ENCODE results near the gene AP3B1.

AP3B1 gene

DNA sequence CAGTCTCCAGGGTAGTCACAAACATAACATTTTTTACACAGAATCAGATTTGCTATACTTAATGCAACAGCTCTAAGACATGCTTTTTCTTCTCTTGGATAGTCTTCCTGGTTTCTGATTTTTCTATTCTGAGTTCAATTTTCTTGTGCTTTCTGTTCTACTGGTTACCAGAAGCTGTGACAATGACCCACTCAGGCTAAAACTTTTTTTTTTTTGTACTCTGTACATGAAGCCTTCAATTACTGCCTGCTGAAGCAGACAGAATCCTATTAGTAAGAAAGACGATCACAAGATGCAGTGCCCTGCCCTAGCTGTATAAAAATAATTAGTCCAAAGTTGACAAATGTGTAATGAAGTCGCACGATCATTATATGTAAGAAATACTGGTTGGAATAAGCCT, 287.3 kb downstream of the AP3B1 start:
- no peak overlapping the region for H3K9ac ChIP-seq (ENCODE audit: low read length)
- H3F3A ChIP-seq (ENCODE audit: insufficient read depth, low read length) = no peaks in the 10 kb centered on the region
- no peak overlapping the region for H3K4me2 ChIP-seq (ENCODE audit: low read length)
- no peak overlapping the region for H3K4me3 ChIP-seq (ENCODE audit: low read depth, low read length, poor library complexity, severe bottlenecking)
- no peak overlapping the region for H2AFZ ChIP-seq (ENCODE audit: low read length)
- TF ChIP-seq EZH2 (IDR thresholded peaks at IDR 0.05; ENCODE audit: borderline replicate concordance, low read length) = no peak
- TF ChIP-seq, protein P1, sequence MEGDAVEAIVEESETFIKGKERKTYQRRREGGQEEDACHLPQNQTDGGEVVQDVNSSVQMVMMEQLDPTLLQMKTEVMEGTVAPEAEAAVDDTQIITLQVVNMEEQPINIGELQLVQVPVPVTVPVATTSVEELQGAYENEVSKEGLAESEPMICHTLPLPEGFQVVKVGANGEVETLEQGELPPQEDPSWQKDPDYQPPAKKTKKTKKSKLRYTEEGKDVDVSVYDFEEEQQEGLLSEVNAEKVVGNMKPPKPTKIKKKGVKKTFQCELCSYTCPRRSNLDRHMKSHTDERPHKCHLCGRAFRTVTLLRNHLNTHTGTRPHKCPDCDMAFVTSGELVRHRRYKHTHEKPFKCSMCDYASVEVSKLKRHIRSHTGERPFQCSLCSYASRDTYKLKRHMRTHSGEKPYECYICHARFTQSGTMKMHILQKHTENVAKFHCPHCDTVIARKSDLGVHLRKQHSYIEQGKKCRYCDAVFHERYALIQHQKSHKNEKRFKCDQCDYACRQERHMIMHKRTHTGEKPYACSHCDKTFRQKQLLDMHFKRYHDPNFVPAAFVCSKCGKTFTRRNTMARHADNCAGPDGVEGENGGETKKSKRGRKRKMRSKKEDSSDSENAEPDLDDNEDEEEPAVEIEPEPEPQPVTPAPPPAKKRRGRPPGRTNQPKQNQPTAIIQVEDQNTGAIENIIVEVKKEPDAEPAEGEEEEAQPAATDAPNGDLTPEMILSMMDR (IDR thresholded peaks at IDR 0.05; ENCODE audit: low read length) = no peak
- H3K27ac ChIP-seq (ENCODE audit: low read depth, low read length, poor library complexity, severe bottlenecking) = no peak overlapping the region
- H3K79me2 ChIP-seq (ENCODE audit: insufficient read depth, low read length) = no peaks in the 10 kb centered on the region
- H4K20me1 ChIP-seq (ENCODE audit: insufficient read depth, low read length) = no peaks in the 10 kb centered on the region
- H3K9me2 ChIP-seq (ENCODE audit: low read depth, low read length) = no peaks in the 10 kb centered on the region
- no peaks in the 10 kb centered on the region for H3K27me3 ChIP-seq (ENCODE audit: insufficient read depth, low read length)
- peaks cover 11% of the 10 kb centered on the region for H3K4me1 ChIP-seq (ENCODE audit: insufficient read depth, low read length, severe bottlenecking)
- H3K36me3 ChIP-seq (ENCODE audit: insufficient read depth, low read length) = 0 out of 2 replicates have a peak, but pooled peaks cover 6% of the 10 kb centered on the region
- H3K9me3 ChIP-seq (ENCODE audit: low read length) = no peaks in the 10 kb centered on the region

DNA sequence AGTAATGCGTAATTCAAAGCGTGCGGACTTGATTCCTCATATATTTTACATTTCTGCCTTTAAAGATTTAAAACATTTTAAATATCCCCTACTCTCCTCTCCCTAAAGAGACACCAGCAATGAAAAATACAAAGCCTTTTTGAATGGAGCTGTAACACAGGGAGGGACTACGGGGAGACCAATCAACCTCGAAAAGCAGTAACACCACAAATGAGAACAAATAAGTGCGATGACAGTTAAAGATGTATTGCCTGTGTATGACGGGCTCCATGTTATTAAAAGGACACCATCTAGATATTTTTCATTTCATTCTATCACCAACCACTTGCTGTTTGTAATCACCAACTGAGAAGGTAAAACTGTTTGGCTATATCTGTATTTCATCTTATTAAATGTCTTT, 288.0 kb downstream of the AP3B1 start:
- Histone ChIP-seq H3K4me1 (ENCODE audit: insufficient read depth, low read length, severe bottlenecking) (peaks cover 11% of the 10 kb centered on the region), H3K27ac (ENCODE audit: low read depth, low read length, poor library complexity, severe bottlenecking) (no peak overlapping the region), H3K36me3 (ENCODE audit: insufficient read depth, low read length) (0 out of 2 replicates have a peak, but pooled peaks cover 6% of the 10 kb centered on the region), H4K20me1 (ENCODE audit: insufficient read depth, low read length) (no peaks in the 10 kb centered on the region), H3K9me2 (ENCODE audit: low read depth, low read length) (no peaks in the 10 kb centered on the region), H3K4me2 (ENCODE audit: low read length) (no peak overlapping the region), H3K27me3 (ENCODE audit: insufficient read depth, low read length) (no peaks in the 10 kb centered on the region), H3K9ac (ENCODE audit: low read length) (no peak overlapping the region), H3K79me2 (ENCODE audit: insufficient read depth, low read length) (no peaks in the 10 kb centered on the region), H3F3A (ENCODE audit: insufficient read depth, low read length) (no peaks in the 10 kb centered on the region), H3K4me3 (ENCODE audit: low read depth, low read length, poor library complexity, severe bottlenecking) (no peak overlapping the region), H2AFZ (ENCODE audit: low read length) (no peak overlapping the region), H3K9me3 (ENCODE audit: low read length) (no peaks in the 10 kb centered on the region)
- TF ChIP-seq, protein P1 (IDR thresholded peaks at IDR 0.05; ENCODE audit: low read length) = no peak
- no peak for TF ChIP-seq EZH2 (IDR thresholded peaks at IDR 0.05; ENCODE audit: borderline replicate concordance, low read length)

DNA sequence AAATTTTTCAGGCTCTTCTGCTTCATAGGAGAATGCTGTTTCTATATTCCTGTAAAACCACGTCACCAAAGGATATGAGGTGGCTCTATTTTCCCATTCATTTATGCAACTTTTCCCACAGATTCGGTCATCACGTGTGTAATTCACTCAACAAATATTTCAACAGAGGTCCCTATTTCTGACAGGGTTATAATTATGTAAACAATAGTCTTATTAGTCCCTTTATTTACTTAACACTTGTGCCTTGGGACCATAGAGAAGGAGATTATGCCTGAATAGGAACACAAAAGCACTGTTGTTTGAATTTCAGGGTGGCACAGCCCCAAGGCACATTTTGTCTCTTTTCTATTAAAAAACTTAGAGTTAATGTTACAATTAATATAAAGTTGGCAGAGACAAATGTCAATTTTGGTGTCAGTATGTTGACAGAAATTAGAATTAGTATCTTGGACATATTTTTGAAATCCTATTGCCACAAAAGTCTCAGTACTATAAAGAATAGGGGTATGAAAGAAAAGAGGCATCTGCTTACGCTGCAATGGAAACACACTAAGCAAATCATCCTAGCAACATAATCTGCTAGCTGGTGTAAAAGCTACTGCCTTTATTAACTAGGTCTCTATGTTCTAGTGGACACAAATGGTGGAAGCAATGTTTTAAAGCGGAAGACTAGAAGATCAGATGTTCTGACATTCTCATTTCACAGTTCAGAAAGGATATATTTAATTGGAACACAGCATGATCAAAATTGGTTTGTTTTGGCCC, 289.3 kb downstream of the AP3B1 start:
- Histone ChIP-seq H3K36me3 (ENCODE audit: insufficient read depth, low read length) (0 out of 2 replicates have a peak, but pooled peaks cover 6% of the 10 kb centered on the region), H3K9me2 (ENCODE audit: low read depth, low read length) (no peaks in the 10 kb centered on the region), H3K79me2 (ENCODE audit: insufficient read depth, low read length) (no peaks in the 10 kb centered on the region), H3K9me3 (ENCODE audit: low read length) (no peaks in the 10 kb centered on the region), H3F3A (ENCODE audit: insufficient read depth, low read length) (no peaks in the 10 kb centered on the region), H3K9ac (ENCODE audit: low read length) (no peak overlapping the region), H3K4me2 (ENCODE audit: low read length) (no peak overlapping the region), H3K4me3 (ENCODE audit: low read depth, low read length, poor library complexity, severe bottlenecking) (no peak overlapping the region), H4K20me1 (ENCODE audit: insufficient read depth, low read length) (no peaks in the 10 kb centered on the region), H3K4me1 (ENCODE audit: insufficient read depth, low read length, severe bottlenecking) (peaks cover 11% of the 10 kb centered on the region), H3K27ac (ENCODE audit: low read depth, low read length, poor library complexity, severe bottlenecking) (no peak overlapping the region), H2AFZ (ENCODE audit: low read length) (no peak overlapping the region), H3K27me3 (ENCODE audit: insufficient read depth, low read length) (no peaks in the 10 kb centered on the region)
- TF ChIP-seq EZH2 (IDR thresholded peaks at IDR 0.05; ENCODE audit: borderline replicate concordance, low read length) = no peak
- TF ChIP-seq, protein P1 (IDR thresholded peaks at IDR 0.05; ENCODE audit: low read length) = no peak

Data from OCI-LY1 (cell line).